SIG-M5 treated with dmso at 0.1 percent for 504 hours (cell line): ENCODE data around the gene TUBG2.
"Not testable (repeated sequence)": the region's sequence is repeated elsewhere in the genome, so short reads cannot be mapped to it uniquely, and the experiment has no call there.

Experiments
- DNase-seq: peaks from one replicate; lab custom pipeline; 2025; ENCODE audit not compliant: unreplicated experiment; lab: John Stamatoyannopoulos, UW

Gene TUBG2

DNA sequence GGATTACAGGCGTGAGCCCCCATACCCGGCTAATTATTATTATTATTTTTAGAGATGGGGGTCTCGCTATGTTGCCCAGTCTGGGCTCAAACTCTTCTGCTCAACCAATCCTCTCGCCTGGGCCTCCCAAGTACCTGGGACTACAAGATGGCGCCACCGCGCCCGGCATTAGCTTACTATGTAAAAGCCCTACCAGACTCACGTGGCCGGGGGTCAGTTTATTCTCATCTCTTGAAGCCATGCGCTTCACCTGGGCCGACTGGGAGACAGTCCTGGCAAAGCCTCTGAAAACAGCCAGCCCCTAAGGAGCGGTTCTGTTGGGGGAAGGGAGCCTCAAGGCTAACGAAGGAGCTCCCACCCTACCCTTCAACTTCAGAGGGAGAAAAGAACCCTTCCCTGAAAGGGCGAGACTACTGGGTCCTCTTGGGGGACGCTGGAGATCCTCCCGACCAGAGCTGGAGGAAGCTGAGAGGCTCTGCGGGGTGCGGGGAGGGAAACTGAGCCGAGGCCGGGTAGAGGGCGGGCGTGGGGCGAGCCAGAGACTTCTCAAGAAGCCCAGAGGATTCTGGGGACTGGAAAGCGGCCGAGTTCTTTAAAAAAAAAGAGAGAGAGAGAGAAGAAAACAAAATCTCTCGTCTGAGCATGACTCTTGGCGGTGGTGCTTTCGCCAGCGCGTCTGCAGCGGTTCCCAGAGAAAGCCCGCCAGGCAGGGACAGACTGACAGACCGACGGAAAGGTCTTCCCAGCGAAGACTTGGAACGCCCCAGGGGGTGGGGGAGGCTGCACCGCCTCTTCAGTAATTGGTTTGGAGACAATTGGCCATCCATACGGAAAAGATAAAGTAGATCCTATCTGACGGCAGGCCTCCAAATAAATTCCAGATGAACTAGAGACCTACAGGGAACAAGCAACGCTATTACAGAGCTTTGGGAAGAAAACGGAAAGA lies 5.6 kb upstream of the TUBG2 start:
- DNase-seq, result no peak

DNA sequence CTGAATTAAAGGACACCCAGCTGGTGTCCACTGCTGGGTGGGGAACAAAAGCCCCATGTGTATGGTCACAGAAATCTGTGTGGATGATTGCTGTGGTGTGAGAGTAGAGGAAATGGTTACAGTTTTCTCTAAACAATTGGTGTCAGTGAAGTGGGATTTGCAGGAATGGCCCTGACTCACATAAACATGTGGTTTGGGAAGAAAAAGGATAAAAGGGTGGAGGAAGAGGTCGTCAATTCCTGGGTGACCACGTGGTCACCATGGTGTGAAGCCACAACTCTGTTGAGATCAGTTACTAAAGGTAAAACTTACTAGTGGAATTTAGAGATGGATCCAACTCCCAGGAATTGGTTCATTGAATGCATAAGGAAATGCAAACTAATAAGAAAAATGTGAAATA lies 3.6 kb upstream of the TUBG2 start:
- no peak for DNase-seq

- no peak for DNase-seq
Observed at GRCh38 chr17:42657824-42658588, 1.1 kb upstream of the TUBG2 start.

DNA sequence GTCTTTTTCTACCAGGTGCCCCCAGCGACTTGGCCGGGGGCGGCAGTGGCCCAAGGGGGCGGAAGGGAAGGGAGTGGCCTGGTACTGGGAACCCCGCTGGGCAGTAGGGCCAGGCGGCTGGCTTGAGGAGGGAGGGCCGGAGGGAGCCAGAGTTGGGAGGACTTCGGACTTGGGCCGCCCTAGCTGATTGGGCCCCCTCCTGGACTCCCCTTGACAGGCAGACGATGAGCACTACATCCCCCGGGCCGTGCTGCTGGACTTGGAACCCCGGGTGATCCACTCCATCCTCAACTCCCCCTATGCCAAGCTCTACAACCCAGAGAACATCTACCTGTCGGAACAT lies 819 bp downstream of the TUBG2 start:
- DNase-seq, result not testable (repeated sequence)

GRCh38 chr17:42660692-42661345 lies 1.7 kb downstream of the TUBG2 start:
- no peak for DNase-seq

GRCh38 chr17:42665581-42666001 lies 6.5 kb downstream of the TUBG2 start:
- no peak for DNase-seq

DNA sequence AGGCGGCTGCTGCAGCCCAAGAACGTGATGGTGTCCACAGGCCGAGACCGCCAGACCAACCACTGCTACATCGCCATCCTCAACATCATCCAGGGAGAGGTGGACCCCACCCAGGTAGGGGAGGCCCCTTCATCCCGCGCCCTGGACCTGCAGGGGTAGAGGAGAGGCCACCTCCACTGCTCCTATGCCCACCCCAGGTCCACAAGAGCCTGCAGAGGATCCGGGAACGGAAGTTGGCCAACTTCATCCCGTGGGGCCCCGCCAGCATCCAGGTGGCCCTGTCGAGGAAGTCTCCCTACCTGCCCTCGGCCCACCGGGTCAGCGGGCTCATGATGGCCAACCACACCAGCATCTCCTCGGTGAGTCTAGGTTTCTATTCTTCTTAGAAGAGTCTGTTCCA lies 7.0 kb downstream of the TUBG2 start:
- DNase-seq, result not testable (repeated sequence)

- DNase-seq, result no peak
Observed at GRCh38 chr17:42667088-42667951, 8.2 kb downstream of the TUBG2 start.

DNA sequence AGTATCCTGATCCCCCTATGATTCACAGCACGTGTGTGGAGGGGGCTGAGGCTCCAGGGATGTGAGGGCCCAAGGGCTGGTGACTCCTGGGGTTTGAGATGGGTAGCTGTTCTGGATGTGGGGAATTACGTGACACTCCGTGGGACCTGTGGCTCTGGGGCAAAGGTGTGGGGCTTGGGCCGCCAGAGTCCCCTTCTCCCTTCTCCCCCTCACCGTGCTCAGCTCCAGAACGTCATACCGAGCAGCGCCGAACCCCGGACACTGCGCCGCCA lies 10.6 kb downstream of the TUBG2 start:
- DNase-seq, result no peak

DNA sequence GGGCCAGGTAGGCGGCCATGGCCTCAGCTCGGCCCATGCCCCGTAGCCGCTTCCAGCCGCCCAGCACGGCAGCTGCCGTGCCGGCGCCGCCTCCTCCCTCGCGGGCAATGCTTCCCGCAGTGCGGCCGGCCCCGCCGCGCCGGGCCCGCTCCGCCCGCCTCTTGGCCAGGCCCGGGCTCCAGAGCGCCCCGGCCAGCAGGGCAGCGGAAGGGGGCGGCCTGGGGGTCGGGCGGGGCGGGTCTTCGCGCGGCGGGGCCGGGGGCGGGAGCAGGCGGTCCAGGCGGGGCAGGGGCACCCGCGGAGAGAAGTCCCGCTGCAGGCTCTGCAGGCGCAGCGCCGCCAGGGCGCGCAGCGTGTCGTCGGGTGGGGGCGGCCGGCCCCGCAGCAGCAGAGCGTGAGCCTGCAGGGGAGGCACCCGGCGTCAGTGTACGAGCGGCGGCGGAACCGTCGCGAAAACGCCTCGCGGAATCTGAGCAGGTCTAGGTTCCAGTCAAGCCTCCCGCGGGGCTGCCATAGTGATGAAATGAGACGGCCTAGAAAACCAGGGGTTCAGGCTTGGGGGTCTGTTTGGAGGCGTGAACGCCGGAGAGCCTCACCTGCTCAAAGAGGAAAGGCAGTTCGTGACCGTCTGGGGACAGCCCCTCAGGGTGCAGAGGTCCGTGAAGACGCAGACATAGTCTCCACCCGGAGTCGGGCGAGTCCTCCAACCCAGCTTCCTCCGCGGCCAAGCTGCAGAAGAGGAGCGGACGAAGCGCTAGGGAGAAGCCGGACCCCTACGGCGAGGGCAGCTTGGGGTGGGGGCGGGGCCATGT lies 11.1 kb downstream of the TUBG2 start:
- DNase-seq, result peak; percentile 25

DNA sequence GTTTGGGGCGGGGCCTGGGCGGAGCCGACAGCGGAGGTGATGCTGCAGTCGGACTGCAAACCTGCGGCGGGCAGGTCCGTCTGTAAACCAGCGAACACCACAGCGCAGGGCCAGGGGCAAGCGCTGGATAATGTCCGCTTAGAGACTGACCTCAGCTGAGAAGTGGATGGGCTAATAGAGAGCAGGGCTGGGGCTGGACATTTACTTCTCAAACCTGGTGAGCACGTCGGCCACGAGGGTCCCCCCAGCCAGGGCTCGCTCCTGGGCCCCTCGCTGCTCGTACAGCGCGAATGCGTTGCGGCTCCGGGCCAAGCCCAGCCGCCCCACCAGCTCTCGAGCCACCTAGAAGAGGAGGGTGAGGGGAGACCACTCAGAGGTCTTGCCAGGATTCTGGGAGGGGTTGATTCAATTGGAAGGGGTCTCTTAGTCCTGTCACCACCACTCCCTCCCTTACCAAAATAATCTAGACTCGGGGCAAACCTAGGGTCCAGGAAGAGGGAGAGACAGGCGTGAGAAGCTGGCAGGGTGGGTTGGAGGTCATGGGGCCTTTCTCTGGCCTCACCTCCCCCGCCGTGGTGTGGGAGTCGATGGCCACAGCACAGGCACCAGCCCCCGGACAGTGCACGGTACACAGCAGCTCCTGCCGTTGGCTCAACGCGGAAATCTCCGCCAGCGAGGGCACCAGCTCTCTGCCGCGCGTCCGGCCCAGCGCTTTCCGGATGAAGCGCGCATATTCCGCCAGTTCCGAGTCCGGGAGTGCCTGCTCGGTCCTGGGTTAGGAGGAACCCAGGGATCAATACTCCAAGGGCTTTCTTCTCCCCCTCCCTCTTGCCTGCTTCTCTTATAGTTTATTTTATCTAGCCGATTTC lies 11.9 kb downstream of the TUBG2 start:
- no peak for DNase-seq

GRCh38 chr17:42672038-42672437 lies 13.0 kb downstream of the TUBG2 start:
- DNase-seq, result no peak

- no peak for DNase-seq
Observed at GRCh38 chr17:42673266-42673884, 14.3 kb downstream of the TUBG2 start.

DNA sequence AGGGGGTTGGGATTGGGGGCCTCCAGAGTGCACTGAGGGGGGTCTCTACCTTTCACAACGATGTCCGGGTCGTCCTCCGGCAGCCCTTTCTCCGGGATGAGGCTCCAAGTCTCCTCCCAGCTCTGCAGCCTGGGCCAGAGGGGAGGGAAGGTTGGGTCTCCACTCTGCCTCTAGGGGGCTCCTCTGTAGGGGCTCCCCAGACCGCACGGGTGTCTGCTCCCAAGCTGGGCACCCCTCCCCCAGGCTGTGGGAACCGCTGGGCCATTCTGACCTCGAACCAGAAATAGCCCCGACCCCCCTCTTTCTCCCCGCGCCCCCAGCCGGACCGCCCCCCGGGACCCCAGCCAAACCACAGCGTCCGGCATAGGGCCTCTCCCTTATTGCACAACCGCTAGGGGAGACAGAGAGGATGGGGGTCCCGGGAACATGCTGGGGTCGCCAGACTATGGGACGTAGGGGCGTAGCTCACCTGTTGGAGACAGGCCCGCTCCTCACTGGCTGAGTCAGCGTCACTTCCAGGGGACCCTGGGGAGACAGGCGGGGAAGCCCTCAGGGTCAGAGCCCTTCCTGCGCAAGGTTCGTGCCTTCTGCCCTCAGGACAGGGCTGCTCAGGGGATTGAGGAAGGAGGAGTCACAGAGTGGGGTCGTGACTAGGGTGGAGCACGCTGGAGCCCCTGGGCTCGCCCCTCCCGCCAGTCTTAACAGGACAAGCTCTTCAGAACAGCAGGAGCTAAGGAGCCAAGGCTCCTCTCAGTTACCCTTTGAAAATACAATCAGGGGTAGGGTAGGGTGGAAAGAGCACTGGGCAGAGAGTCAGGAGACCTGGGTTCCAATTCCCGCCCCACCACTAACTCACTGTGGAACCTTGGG lies 15.0 kb downstream of the TUBG2 start:
- peak; percentile 43 for DNase-seq

DNA sequence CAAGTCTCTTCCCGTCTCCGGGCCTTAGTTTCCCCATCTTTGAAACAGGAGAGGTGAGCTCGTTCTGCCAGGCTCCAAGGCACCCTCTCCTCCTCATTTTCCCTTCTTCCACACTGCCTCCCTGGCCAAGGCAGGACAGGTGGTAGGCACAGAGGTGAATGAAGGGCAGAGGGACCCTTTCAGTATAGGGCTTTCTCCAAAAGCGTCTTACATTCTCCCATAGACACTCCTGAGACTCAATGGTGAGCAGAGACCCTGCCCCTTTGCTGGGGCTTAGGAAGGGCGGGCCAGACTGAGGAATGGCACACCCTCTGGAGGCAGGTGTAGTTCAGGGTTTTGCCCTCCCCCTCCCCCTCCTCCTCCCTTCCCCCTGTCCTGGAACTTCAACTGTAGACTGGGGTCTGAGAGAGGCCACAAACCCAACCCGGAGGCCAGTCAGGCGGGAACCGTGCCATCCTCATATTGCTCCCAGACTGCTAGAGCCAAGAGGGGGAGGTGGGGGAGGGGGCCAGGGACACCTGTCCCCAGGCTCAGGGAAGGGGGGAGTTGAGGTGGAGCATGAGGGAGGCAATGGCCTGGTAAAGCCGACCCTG lies 15.8 kb downstream of the TUBG2 start:
- no peak for DNase-seq

DNA sequence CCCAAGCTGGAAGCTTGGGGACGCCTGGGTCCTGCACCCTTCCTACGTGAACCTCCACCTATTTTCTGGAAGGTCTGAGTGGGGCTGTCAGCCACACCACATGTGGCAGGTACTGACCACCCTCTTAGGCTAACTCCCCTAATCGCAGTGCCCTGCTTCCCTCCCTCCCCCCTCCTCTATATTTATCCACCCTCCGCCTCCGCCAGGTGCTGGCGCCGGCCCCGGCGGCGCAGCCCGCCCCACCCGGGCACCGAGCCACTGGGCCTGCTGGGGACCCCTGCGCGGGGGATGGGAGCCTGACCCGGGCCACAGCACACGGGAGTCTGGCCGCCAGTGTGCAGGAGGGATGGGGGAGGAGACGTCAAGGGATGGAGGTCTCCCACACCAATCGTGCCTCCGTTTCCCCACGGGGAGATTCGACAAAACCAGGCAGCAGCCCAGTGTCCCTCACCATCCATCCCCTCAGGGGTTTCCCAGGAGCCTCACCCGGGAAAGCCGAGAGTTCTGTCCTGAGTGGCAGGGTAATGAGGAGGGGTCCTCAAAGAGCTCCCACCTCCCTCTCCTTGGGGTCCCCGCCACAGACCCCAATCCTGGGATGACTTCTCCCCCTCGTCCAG lies 16.4 kb downstream of the TUBG2 start:
- no peak for DNase-seq

- peak; percentile 39 for DNase-seq
Observed at GRCh38 chr17:42675965-42676423, 16.9 kb downstream of the TUBG2 start.
